IMR-90 (cell line): ENCODE data around the gene SHC4.

Source experiments
- BHLHE40 ChIP-seq: fragments of 150-350 bp; IDR thresholded peaks from 2 replicates; pipeline ENCODE4 v1.6.1; 2016; ENCODE audit warnings: mild to moderate bottlenecking, low read depth, low read length
- CEBPB ChIP-seq: IDR thresholded peaks from 2 replicates; pipeline ENCODE4 v1.6.1; 2012; ENCODE audit warnings: low read depth, low read length, improper control_type of control experiment
- CHD1 ChIP-seq: IDR thresholded peaks from 2 replicates; pipeline ENCODE4 v1.6.1; 2012; ENCODE audit warnings: low read depth, low read length, improper control_type of control experiment
- FOS ChIP-seq: fragments of 150-350 bp; IDR thresholded peaks from 2 replicates; pipeline ENCODE4 v1.6.1; 2016; ENCODE audit warnings: low read depth, low read length
- MAFK ChIP-seq: IDR thresholded peaks from 2 replicates; pipeline ENCODE4 v1.6.1; 2012; ENCODE audit warnings: low read depth, low read length, improper control_type of control experiment
- MXI1 ChIP-seq: IDR thresholded peaks from 2 replicates; pipeline ENCODE4 v1.6.1; 2012; ENCODE audit warnings: low read depth, mild to moderate bottlenecking, low read length, moderate library complexity, borderline replicate concordance
- NFE2L2 ChIP-seq: fragments of 150-350 bp; IDR thresholded peaks from 2 replicates; pipeline ENCODE4 v1.6.1; 2016; ENCODE audit warnings: low read depth, mild to moderate bottlenecking, low read length
- POLR2A ChIP-seq: IDR thresholded peaks from 2 replicates; pipeline ENCODE4 v1.6.1; 2012; ENCODE audit warnings: mild to moderate bottlenecking, low read depth, low read length
- RAD21 ChIP-seq: IDR thresholded peaks from 2 replicates; pipeline ENCODE4 v1.6.1; 2012; ENCODE audit warnings: low read length, improper control_type of control experiment
- RFX5 ChIP-seq: IDR thresholded peaks from 2 replicates; pipeline ENCODE4 v1.8.0; 2012; ENCODE audit warnings: low read depth, mild to moderate bottlenecking, low read length, moderate library complexity
- SMC3 ChIP-seq: fragments of 150-350 bp; IDR thresholded peaks from 2 replicates; pipeline ENCODE4 v1.6.1; 2016; ENCODE audit warnings: low read depth, mild to moderate bottlenecking, antibody characterized with exemption, low read length, moderate library complexity
- TF ChIP-seq, protein P1 (sequence below): conservative IDR thresholded peaks from 2 replicates; pipeline ENCODE4 v1.5.1; 2012; ENCODE audit warnings: mild to moderate bottlenecking, low read depth, low read length, improper control_type of control experiment
- TF ChIP-seq, protein P2 (sequence below): fragments of 150-350 bp; IDR thresholded peaks from 2 replicates; pipeline ENCODE4 v1.6.1; 2017; ENCODE audit warnings: mild to moderate bottlenecking, antibody characterized with exemption, low read length, low read depth

DNA sequence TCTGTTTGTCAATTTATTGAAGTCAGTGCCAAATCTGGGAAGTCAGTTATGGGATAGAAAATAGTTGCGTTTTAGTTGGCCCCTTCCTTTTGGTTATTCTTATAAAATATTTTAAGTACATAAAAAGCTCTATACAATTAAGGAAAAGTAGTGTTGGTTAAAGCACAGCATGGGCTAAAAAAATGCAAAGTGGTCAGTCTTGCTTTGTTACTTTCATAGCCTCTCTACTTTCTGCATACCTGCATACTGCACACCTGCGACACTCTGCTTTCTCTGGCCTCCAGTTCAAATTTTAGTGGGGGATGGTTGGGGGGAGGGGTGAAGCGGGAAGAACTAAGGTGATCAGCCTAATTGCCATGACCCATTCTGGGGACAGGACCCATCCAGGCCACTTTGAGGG lies 21.8 kb upstream of the SHC4 start:
- TF ChIP-seq POLR2A = no peak
- TF ChIP-seq, protein P1, sequence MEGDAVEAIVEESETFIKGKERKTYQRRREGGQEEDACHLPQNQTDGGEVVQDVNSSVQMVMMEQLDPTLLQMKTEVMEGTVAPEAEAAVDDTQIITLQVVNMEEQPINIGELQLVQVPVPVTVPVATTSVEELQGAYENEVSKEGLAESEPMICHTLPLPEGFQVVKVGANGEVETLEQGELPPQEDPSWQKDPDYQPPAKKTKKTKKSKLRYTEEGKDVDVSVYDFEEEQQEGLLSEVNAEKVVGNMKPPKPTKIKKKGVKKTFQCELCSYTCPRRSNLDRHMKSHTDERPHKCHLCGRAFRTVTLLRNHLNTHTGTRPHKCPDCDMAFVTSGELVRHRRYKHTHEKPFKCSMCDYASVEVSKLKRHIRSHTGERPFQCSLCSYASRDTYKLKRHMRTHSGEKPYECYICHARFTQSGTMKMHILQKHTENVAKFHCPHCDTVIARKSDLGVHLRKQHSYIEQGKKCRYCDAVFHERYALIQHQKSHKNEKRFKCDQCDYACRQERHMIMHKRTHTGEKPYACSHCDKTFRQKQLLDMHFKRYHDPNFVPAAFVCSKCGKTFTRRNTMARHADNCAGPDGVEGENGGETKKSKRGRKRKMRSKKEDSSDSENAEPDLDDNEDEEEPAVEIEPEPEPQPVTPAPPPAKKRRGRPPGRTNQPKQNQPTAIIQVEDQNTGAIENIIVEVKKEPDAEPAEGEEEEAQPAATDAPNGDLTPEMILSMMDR = no peak
- TF ChIP-seq MXI1 = no peak
- no peak for TF ChIP-seq CHD1
- TF ChIP-seq CEBPB = no peak
- TF ChIP-seq SMC3 = no peak
- TF ChIP-seq, protein P2, sequence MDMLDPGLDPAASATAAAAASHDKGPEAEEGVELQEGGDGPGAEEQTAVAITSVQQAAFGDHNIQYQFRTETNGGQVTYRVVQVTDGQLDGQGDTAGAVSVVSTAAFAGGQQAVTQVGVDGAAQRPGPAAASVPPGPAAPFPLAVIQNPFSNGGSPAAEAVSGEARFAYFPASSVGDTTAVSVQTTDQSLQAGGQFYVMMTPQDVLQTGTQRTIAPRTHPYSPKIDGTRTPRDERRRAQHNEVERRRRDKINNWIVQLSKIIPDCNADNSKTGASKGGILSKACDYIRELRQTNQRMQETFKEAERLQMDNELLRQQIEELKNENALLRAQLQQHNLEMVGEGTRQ = no peak
- no peak for TF ChIP-seq RFX5
- no peak for TF ChIP-seq BHLHE40
- TF ChIP-seq NFE2L2 = no peak
- TF ChIP-seq MAFK = no peak
- no peak for TF ChIP-seq RAD21
- no peak for TF ChIP-seq FOS
